K562 (cell line): ENCODE measurements around the gene RING1.

Experiments
- BHLHE40 ChIP-seq: IDR thresholded peaks from 2 replicates; pipeline ENCODE4 v1.6.1; 2011; ENCODE audit warnings: low read length, improper control_type of control experiment
- CEBPB ChIP-seq: fragments of 450-650 bp; IDR thresholded peaks from 2 replicates; pipeline ENCODE4 v1.6.1; 2016; ENCODE audit warnings: missing genetic modification characterization, missing compliant biosample characterization
- HNRNPLL ChIP-seq: fragments of 200-400 bp; formaldehyde crosslinking; IDR thresholded peaks from 2 replicates; pipeline ENCODE4 v1.6.1; 2017; ENCODE audit warnings: low read length, low read depth, mild to moderate bottlenecking; ENCODE audit not compliant: poor library complexity, severe bottlenecking
- MAFK ChIP-seq: IDR thresholded peaks from 2 replicates; pipeline ENCODE4 v1.6.1; 2011; ENCODE audit warnings: low read length, improper control_type of control experiment
- NCOR1 ChIP-seq: fragments of 450-650 bp; IDR thresholded peaks from 2 replicates; pipeline ENCODE4 v1.6.1; 2016; ENCODE audit warnings: mild to moderate bottlenecking, moderate library complexity
- NEUROD1 ChIP-seq: fragments of 150-350 bp; IDR thresholded peaks from 2 replicates; pipeline ENCODE4 v1.6.1; 2014; ENCODE audit warnings: borderline replicate concordance, low read length, low read depth; ENCODE audit not compliant: partially characterized antibody
- RFX5 ChIP-seq: IDR thresholded peaks from 2 replicates; pipeline ENCODE4 v1.6.1; 2011; ENCODE audit warnings: low read depth, mild to moderate bottlenecking, improper control_type of control experiment, low read length
- SMAD4 ChIP-seq: fragments of 250-450 bp; sonication (Bioruptor Pico); conservative IDR thresholded peaks from 2 replicates; pipeline ENCODE4 v1.8.0; 2021; ENCODE audit warnings: inconsistent platforms, mild to moderate bottlenecking, moderate library complexity
- SMARCB1 ChIP-seq: IDR thresholded peaks from 2 replicates; pipeline ENCODE4 v1.6.1; 2011; ENCODE audit warnings: improper control_type of control experiment, low read depth; ENCODE audit not compliant: insufficient read length
- SMC3 ChIP-seq: conservative IDR thresholded peaks from 2 replicates; pipeline ENCODE4 v1.6.1; 2011; ENCODE audit warnings: low read depth, low read length, improper control_type of control experiment; ENCODE audit not compliant: insufficient read depth
- TBP ChIP-seq: optimal IDR thresholded peaks from 2 replicates; pipeline ENCODE3; 2011; ENCODE audit warnings: low read depth, low read length, improper control_type of control experiment
- WHSC1 ChIP-seq: IDR thresholded peaks from one replicate; pipeline ENCODE4 v1.6.1; 2012; ENCODE audit warnings: low read length, control low read depth, inconsistent platforms
- ZNF347 ChIP-seq: fragments of 450-650 bp; formaldehyde crosslinking; IDR thresholded peaks from 2 replicates; pipeline ENCODE4 v1.4.0; 2020; ENCODE audit warnings: low read depth, mild to moderate bottlenecking, moderate library complexity
- TF ChIP-seq, protein P1 (sequence below): fragments of 450-650 bp; IDR thresholded peaks from 2 replicates; pipeline ENCODE4 v1.6.1; 2016; ENCODE audit warnings: antibody characterized with exemption

DNA sequence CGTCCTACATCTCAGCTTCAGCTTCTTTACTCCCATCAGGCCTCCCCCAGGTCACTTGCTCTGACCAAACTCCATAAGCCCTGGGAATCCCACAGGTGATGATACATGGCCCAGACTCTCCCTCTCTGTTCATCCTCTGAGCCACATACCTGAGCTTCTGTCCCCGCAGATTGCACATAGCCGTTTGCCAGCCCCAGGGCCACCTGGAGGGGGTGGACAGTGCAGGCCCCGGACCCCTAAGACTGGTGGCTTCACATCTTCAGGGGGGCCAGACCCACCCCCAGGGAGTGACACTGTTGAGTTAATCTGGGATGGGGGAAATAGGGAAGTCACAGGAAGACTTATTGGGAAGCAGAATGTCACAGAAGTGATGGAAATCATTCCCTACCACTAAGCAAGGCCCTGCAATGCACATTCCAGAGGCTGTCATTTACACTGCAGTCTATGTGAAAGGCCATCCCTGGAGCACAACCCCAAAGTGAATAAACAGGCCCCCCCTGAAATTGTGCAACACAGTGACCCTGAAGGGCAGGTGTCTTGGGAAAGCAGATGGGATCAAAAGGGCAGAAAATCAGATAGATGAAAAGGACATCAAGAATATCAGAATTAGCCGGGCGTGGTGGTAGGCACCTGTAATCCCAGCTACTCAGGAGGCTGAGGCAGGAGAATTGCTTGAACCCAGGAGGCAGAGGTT lies 10.0 kb upstream of the RING1 start:
- TF ChIP-seq RFX5 (no peak), HNRNPLL (no peak), SMC3 (no peak), TBP (no peak), ZNF347 (CRISPR knock-in tag) (no peak), MAFK (no peak), BHLHE40 (no peak), SMAD4 (CRISPR knock-in tag) (no peak), CEBPB (tag) (peak; percentile 67), NCOR1 (no peak), SMARCB1 (no peak), WHSC1 (no peak), NEUROD1 (no peak)
- TF ChIP-seq, protein P1, sequence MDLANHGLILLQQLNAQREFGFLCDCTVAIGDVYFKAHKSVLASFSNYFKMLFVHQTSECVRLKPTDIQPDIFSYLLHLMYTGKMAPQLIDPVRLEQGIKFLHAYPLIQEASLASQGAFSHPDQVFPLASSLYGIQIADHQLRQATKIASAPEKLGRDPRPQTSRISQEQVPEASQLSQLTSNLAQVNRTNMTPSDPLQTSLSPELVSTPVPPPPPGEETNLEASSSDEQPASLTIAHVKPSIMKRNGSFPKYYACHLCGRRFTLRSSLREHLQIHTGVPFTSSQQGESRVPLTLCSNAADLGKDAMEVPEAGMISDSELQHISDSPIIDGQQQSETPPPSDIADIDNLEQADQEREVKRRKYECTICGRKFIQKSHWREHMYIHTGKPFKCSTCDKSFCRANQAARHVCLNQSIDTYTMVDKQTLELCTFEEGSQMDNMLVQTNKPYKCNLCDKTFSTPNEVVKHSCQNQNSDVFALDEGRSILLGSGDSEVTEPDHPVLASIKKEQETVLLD = no peak
